ENCODE measurements around the gene MRI1.
"Not testable (repeated sequence)": the region's sequence is repeated elsewhere in the genome, so short reads cannot be mapped to it uniquely, and the experiment has no call there.

MRI1 gene

GRCh38 chr19:13778847-13779246 is 14.5 kb downstream of the MRI1 start:
- POLR2A ChIA-PET = no interaction called here
- Histone ChIP-seq H3K9me3 (ENCODE audit: control extremely low read depth in 1 of 5, control insufficient read depth in 4 of 5, insufficient read depth in 2 of 5, low read depth in 1 of 5, low read length in 4 of 5) (no peaks in the 10 kb centered on the region), H3K4me3 (ENCODE audit: control insufficient read depth in 1 of 7, extremely low read depth in 1 of 7, insufficient read depth in 4 of 7, low read depth in 2 of 7, low read length in 6 of 7) (no peak overlapping the region), H3K27me3 (replicated peaks in 2 of 5; ENCODE audit: control insufficient read depth in 4 of 5, insufficient read depth in 5 of 5, low read length in 4 of 5) (no peaks in the 10 kb centered on the region), H3K27ac (ENCODE audit: insufficient read depth in 1 of 2, low read depth in 1 of 2, low read length in 2 of 2, poor library complexity in 1 of 2, severe bottlenecking in 2 of 2) (no peak overlapping the region), H3K4me1 (ENCODE audit: control extremely low read depth in 1 of 4, control insufficient read depth in 4 of 4, insufficient read depth in 4 of 4, low read length in 3 of 4) (peaks cover 8 to 23% (median 14%) of the 10 kb centered on the region in 4 experiments), H3K36me3 (ENCODE audit: control insufficient read depth in 4 of 4, insufficient read depth in 4 of 4, low read length in 3 of 4) (peaks cover 9 to 35% (median 30%) of the 10 kb centered on the region in 4 experiments)
- 95% methylated on average over 6 of the region's 6 CpGs for WGBS (ENCODE audit: insufficient coverage)
- CTCF ChIA-PET = interaction anchor here (0.5 to 1.6 kb wide), 4 partner anchors 10 to 83 kb away, joined by 3 to 4 read pairs (median 3); no protein-coding TSS in a partner anchor
- no peak for DNase-seq

GRCh38 chr19:13779794-13780193 is 15.5 kb downstream of the MRI1 start:
- H3K4me3 ChIP-seq (ENCODE audit: control insufficient read depth in 1 of 7, extremely low read depth in 1 of 7, insufficient read depth in 4 of 7, low read depth in 2 of 7, low read length in 6 of 7); H3K9me3 ChIP-seq (ENCODE audit: control extremely low read depth in 1 of 5, control insufficient read depth in 4 of 5, insufficient read depth in 2 of 5, low read depth in 1 of 5, low read length in 4 of 5); H3K27me3 ChIP-seq (replicated peaks in 2 of 5; ENCODE audit: control insufficient read depth in 4 of 5, insufficient read depth in 5 of 5, low read length in 4 of 5); CTCF ChIA-PET; H3K27ac ChIP-seq (ENCODE audit: insufficient read depth in 1 of 2, low read depth in 1 of 2, low read length in 2 of 2, poor library complexity in 1 of 2, severe bottlenecking in 2 of 2); DNase-seq: not testable (repeated sequence)
- 99% methylated on average over 7 of the region's 8 CpGs for WGBS (ENCODE audit: insufficient coverage)
- Histone ChIP-seq H3K36me3 (ENCODE audit: control insufficient read depth in 4 of 4, insufficient read depth in 4 of 4, low read length in 3 of 4) (peaks cover 9 to 35% (median 30%) of the 10 kb centered on the region in 4 experiments), H3K4me1 (ENCODE audit: control extremely low read depth in 1 of 4, control insufficient read depth in 4 of 4, insufficient read depth in 4 of 4, low read length in 3 of 4) (peaks cover 8 to 18% (median 13%) of the 10 kb centered on the region in 4 experiments)
- POLR2A ChIA-PET = interaction anchor here (0.6 kb wide), 1 partner anchor 48 kb away, joined by 3 read pairs; no protein-coding TSS in a partner anchor

- peak in 2 of 3 donors; percentile 12 to 13 for DNase-seq
- H3K27ac ChIP-seq (ENCODE audit: insufficient read depth in 1 of 2, low read depth in 1 of 2, low read length in 2 of 2, poor library complexity in 1 of 2, severe bottlenecking in 2 of 2) = no peak overlapping the region
- 31% methylated on average over 4 of the region's 5 CpGs for WGBS (ENCODE audit: insufficient coverage)
Observed at GRCh38 chr19:13781547-13781946, 17.2 kb downstream of the MRI1 start.

GRCh38 chr19:13782537-13782936 is 18.2 kb downstream of the MRI1 start:
- Histone ChIP-seq H3K27ac (ENCODE audit: insufficient read depth in 1 of 2, low read depth in 1 of 2, low read length in 2 of 2, poor library complexity in 1 of 2, severe bottlenecking in 2 of 2) (no peak overlapping the region), H3K9me3 (ENCODE audit: control extremely low read depth in 1 of 5, control insufficient read depth in 4 of 5, insufficient read depth in 2 of 5, low read depth in 1 of 5, low read length in 4 of 5) (no peaks in the 10 kb centered on the region), H3K4me1 (ENCODE audit: control extremely low read depth in 1 of 4, control insufficient read depth in 4 of 4, insufficient read depth in 4 of 4, low read length in 3 of 4) (peaks cover 0 to 26% (median 17%) of the 10 kb centered on the region in 4 experiments), H3K27me3 (replicated peaks in 2 of 5; ENCODE audit: control insufficient read depth in 4 of 5, insufficient read depth in 5 of 5, low read length in 4 of 5) (no peaks in the 10 kb centered on the region), H3K4me3 (ENCODE audit: control insufficient read depth in 1 of 7, extremely low read depth in 1 of 7, insufficient read depth in 4 of 7, low read depth in 2 of 7, low read length in 6 of 7) (no peak overlapping the region), H3K36me3 (ENCODE audit: control insufficient read depth in 4 of 4, insufficient read depth in 4 of 4, low read length in 3 of 4) (peaks cover 7 to 24% (median 18%) of the 10 kb centered on the region in 4 experiments)
- no peak for DNase-seq
- 94% methylated on average over 5 of the region's 8 CpGs for WGBS (ENCODE audit: insufficient coverage)
- CTCF ChIA-PET = interaction anchor here (1.5 to 3.2 kb wide), 3 partner anchors 8 to 80 kb away, joined by 5 to 32 read pairs (median 7); partner anchors contain the start of gene C19orf53
- POLR2A ChIA-PET = interaction anchor here (0.7 kb wide), 1 partner anchor 20 kb away, joined by 3 read pairs; no protein-coding TSS in a partner anchor

More at GRCh38 chr19:13781547-13781946, 17.2 kb downstream of the MRI1 start:
- no peak overlapping the region for H3K4me3 ChIP-seq (ENCODE audit: control insufficient read depth in 1 of 7, extremely low read depth in 1 of 7, insufficient read depth in 4 of 7, low read depth in 2 of 7, low read length in 6 of 7)
- H3K4me1 ChIP-seq (ENCODE audit: control extremely low read depth in 1 of 4, control insufficient read depth in 4 of 4, insufficient read depth in 4 of 4, low read length in 3 of 4) = peaks cover 0 to 16% (median 10%) of the 10 kb centered on the region in 4 experiments
- H3K36me3 ChIP-seq (ENCODE audit: control insufficient read depth in 4 of 4, insufficient read depth in 4 of 4, low read length in 3 of 4) = peaks cover 9 to 32% (median 25%) of the 10 kb centered on the region in 4 experiments
- no peaks in the 10 kb centered on the region for H3K9me3 ChIP-seq (ENCODE audit: control extremely low read depth in 1 of 5, control insufficient read depth in 4 of 5, insufficient read depth in 2 of 5, low read depth in 1 of 5, low read length in 4 of 5)
- CTCF ChIA-PET = no interaction called here
- no peaks in the 10 kb centered on the region for H3K27me3 ChIP-seq (replicated peaks in 2 of 5; ENCODE audit: control insufficient read depth in 4 of 5, insufficient read depth in 5 of 5, low read length in 4 of 5)
- POLR2A ChIA-PET = interaction anchor here (0.6 kb wide), 1 partner anchor 45 kb away, joined by 3 read pairs; no protein-coding TSS in a partner anchor

GRCh38 chr19:13783565-13784500 is 19.5 kb downstream of the MRI1 start:
- ChIA-PET CTCF (interaction anchor here (0.6 to 3.2 kb wide), 14 partner anchors 9 to 294 kb away, joined by 3 to 32 read pairs (median 4); partner anchors contain the start of genes C19orf53 and ZSWIM4), POLR2A (interaction anchor here (1.0 to 1.6 kb wide), 5 partner anchors 9 to 79 kb away, joined by 4 to 9 read pairs (median 7); partner anchors contain the start of genes C19orf53 and ZSWIM4)
- Histone ChIP-seq H3K4me3 (ENCODE audit: control insufficient read depth in 1 of 7, extremely low read depth in 1 of 7, insufficient read depth in 4 of 7, low read depth in 2 of 7, low read length in 6 of 7) (no peak overlapping the region), H3K27ac (ENCODE audit: insufficient read depth in 1 of 2, low read depth in 1 of 2, low read length in 2 of 2, poor library complexity in 1 of 2, severe bottlenecking in 2 of 2) (no peak overlapping the region), H3K27me3 (replicated peaks in 2 of 5; ENCODE audit: control insufficient read depth in 4 of 5, insufficient read depth in 5 of 5, low read length in 4 of 5) (no peaks in the 10 kb centered on the region), H3K9me3 (ENCODE audit: control extremely low read depth in 1 of 5, control insufficient read depth in 4 of 5, insufficient read depth in 2 of 5, low read depth in 1 of 5, low read length in 4 of 5) (no peaks in the 10 kb centered on the region), H3K36me3 (ENCODE audit: control insufficient read depth in 4 of 4, insufficient read depth in 4 of 4, low read length in 3 of 4) (peaks cover 4 to 11% (median 8%) of the 10 kb centered on the region in 4 experiments), H3K4me1 (ENCODE audit: control extremely low read depth in 1 of 4, control insufficient read depth in 4 of 4, insufficient read depth in 4 of 4, low read length in 3 of 4) (peaks cover 1 to 39% (median 29%) of the 10 kb centered on the region in 4 experiments)
- 96% methylated on average over 13 of the region's 18 CpGs for WGBS (ENCODE audit: insufficient coverage)
- DNase-seq = no peak

GRCh38 chr19:13784731-13785452 is 20.6 kb downstream of the MRI1 start:
- POLR2A ChIA-PET = interaction anchor here (0.6 to 1.6 kb wide), 6 partner anchors 10 to 78 kb away, joined by 4 to 9 read pairs (median 6); partner anchors contain the start of genes C19orf53 and ZSWIM4
- Histone ChIP-seq H3K4me1 (ENCODE audit: control extremely low read depth in 1 of 4, control insufficient read depth in 4 of 4, insufficient read depth in 4 of 4, low read length in 3 of 4) (peaks cover 2 to 42% (median 37%) of the 10 kb centered on the region in 4 experiments), H3K9me3 (ENCODE audit: control extremely low read depth in 1 of 5, control insufficient read depth in 4 of 5, insufficient read depth in 2 of 5, low read depth in 1 of 5, low read length in 4 of 5) (no peaks in the 10 kb centered on the region)

More at GRCh38 chr19:13784731-13785452, 20.6 kb downstream of the MRI1 start:
- Histone ChIP-seq H3K27me3 (replicated peaks in 2 of 5; ENCODE audit: control insufficient read depth in 4 of 5, insufficient read depth in 5 of 5, low read length in 4 of 5) (no peaks in the 10 kb centered on the region), H3K36me3 (ENCODE audit: control insufficient read depth in 4 of 4, insufficient read depth in 4 of 4, low read length in 3 of 4) (peaks cover 0 to 1% (median under 1%) of the 10 kb centered on the region in 4 experiments), H3K27ac (ENCODE audit: insufficient read depth in 1 of 2, low read depth in 1 of 2, low read length in 2 of 2, poor library complexity in 1 of 2, severe bottlenecking in 2 of 2) (no peak overlapping the region), H3K4me3 (ENCODE audit: control insufficient read depth in 1 of 7, extremely low read depth in 1 of 7, insufficient read depth in 4 of 7, low read depth in 2 of 7, low read length in 6 of 7) (peak overlapping the region in 1 of 7 experiments; percentile 38)
- WGBS (ENCODE audit: insufficient coverage) = 8% methylated on average over 12 of the region's 17 CpGs
- CTCF ChIA-PET = interaction anchor here (0.6 to 3.2 kb wide), 13 partner anchors 9 to 293 kb away, joined by 3 to 32 read pairs (median 4); partner anchors contain the start of gene ZSWIM4
- DNase-seq = peak; percentile 70 to 78 (median 75)

Data from common myeloid progenitor, CD34-positive (primary cell).